PFSK-1 (cell line): ENCODE measurements around the gene TEKT3.

ENCODE experiments used
- POLR2AphosphoS5 ChIP-seq: IDR thresholded peaks from 2 replicates; pipeline ENCODE4 v1.6.1; 2012; ENCODE audit warnings: low read depth, mild to moderate bottlenecking, control low read depth, low read length, moderate library complexity
- REST ChIP-seq, 2 experiments: IDR thresholded peaks; 2 replicates each; pipeline versions ENCODE4 v1.6.1 to v1.8.0; 2011 to 2012; ENCODE audit warnings: low read depth in 2 of 2, low read length in 2 of 2, control low read depth in 1 of 2, inconsistent platforms in 1 of 2, mild to moderate bottlenecking in 1 of 2, moderate library complexity in 1 of 2; ENCODE audit not compliant: insufficient read depth in 1 of 2
- SIN3A ChIP-seq: IDR thresholded peaks from 2 replicates; pipeline ENCODE4 v1.6.1; 2012; ENCODE audit warnings: mild to moderate bottlenecking, low read length, moderate library complexity, borderline replicate concordance; ENCODE audit not compliant: insufficient read depth
- TAF1 ChIP-seq: IDR thresholded peaks from 2 replicates; pipeline ENCODE4 v1.6.1; 2012; ENCODE audit warnings: low read length, control low read depth, borderline replicate concordance; ENCODE audit not compliant: insufficient read depth

GRCh38 chr17:15378243-15378642 lies 36.8 kb upstream of the TEKT3 start:
- TF ChIP-seq POLR2AphosphoS5 (no peak), SIN3A (no peak), TAF1 (no peak), REST (IDR thresholded peaks at IDR 0.05; ENCODE audit: insufficient read depth in 1 of 2, low read depth in 2 of 2, low read length in 2 of 2) (no peak)
